Measurements from ENCODE around the gene EPM2A.

Gene EPM2A

GRCh38 chr6:145602726-145603326, 132.5 kb downstream of the EPM2A start:
- no peak for DNase-seq (ENCODE audit: low spot score)

DNA sequence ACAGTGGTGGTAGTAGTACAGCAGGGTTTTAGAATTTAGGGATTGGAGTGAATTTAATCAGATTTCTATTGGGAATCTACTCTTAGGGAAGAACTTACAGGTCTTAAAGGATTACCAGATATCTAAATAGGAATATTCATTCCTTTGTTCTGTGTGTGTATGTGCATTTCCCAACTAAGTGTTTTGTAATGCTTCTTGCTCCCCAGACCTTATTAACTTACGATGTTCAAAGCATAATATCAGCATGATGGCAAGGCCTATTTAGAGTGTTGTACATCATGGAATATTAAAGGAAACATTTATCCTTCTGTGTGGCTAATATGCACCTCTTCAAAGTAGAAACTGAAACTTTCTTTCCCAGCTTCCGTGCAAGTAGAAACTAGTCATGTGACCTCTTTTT, 133.9 kb downstream of the EPM2A start:
- DNase-seq (ENCODE audit: low spot score), result no peak

DNA sequence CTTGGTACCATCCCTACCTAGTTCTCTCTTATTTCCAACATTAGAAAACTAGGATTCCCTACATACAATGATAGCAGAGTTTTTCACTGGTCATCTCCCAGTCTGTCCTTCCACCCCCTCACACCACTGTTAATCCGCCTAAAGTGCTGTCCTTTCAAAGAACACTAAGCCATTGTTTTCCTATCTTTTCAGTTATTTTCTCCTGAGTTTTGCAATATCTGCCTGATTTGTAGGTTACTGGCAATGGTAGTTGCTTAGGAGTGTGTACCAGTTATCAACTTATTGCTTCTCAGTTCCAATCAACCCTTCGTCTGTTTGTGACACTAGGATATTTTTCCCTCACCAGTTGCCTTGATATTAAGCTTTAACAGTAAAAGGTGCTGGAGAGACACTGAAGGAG, 135.0 kb downstream of the EPM2A start:
- no peak for DNase-seq (ENCODE audit: low spot score)

DNA sequence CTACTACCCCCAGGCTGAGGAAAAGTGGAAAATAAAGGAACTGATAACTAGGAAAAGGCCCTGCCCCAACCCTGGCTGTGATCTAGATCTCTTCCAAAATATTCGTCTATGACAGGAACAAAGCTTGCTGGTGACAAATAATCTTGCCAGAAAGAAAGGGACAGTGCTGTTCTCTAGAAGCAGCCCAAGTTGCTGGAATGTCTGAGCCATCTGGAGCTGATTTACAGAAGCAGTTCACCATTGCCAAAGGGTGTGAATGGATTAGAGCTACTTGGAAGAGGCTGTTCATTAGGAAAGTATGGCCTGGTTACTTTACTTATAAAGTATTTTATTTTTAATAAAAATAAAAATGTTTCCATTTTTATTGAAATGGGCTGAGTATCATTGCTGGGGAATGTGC, 146.3 kb downstream of the EPM2A start:
- no peak for DNase-seq (ENCODE audit: low spot score)

DNA sequence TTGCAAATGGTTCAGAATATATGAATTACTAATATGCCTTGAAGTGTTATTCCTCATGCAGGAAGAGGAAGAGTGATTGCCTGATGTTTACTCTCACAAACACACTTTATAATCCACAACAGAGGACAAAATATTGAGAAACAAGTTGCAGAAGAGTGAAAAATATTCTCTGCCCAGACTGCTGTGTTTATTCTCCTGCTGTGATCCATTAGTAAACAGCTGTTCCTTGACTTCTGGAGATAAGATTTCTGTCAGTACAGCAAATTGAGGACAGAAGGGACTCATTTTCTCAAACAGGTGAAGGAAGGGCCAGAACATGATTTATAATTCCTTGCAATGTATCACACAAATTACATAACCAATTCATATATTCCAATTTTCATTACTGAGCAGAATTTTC, 148.0 kb downstream of the EPM2A start:
- DNase-seq (ENCODE audit: low spot score), result no peak

DNA sequence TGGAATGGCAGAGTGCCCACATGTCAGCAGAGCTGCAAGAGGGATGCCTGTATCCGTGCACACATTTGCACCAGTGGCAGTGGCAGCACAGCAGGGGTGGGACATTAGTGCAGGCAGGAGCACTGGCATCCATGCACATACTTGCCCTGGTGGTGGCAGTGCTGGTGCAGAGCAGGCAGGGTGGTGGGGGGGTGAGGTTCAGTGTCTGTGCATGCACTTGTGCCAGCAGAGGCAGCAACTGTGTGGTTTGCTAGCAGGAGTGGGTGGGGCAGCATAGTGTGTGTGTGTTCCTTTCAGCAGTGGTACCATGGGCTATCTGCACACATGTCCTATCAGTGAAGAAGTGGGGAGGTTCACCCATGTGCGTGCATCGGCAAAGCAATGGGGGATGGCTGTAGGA, 151.6 kb downstream of the EPM2A start:
- DNase-seq (ENCODE audit: low spot score), result no peak

Data from RKO (cell line).